Right lobe of liver (tissue), 6 donors: Measurements from ENCODE around the gene KCNJ4. TPM values are rescaled to one million over a fixed set of nuclear protein-coding genes. Genes with fewer than 3 reads are reported as not detected.

ENCODE experiments used
- ATAC-seq, 4 donors: fragments of 200-7000 bp; cut with Tn5 transposase; one replicate each; pipeline ENCODE4 v1.9.1; 2020; ENCODE audit warnings: mild to moderate bottlenecking in 4 of 4, moderate library complexity in 4 of 4
- DNase-seq, 3 donors: peaks; one replicate each; pipeline ENCODE4 v3.0.0-alpha.2; 2020
- H3K27ac ChIP-seq, 3 donors: fragments of 200-600 bp; one replicate each; pipeline ENCODE4 v1.8.0; 2022
- H3K27me3 ChIP-seq, 2 donors: fragments of 200-600 bp; one replicate each; pipeline ENCODE4 v1.8.0; 2022
- H3K36me3 ChIP-seq, 4 donors: fragments of 200-600 bp; sonication (generic) in 1 of 4; one replicate each; pipeline versions ENCODE4 v1.5.1 to v1.8.0; 2017 to 2022; ENCODE audit warnings: control low read depth in 1 of 4
- H3K4me1 ChIP-seq, 4 donors: fragments of 200-600 bp; sonication (generic) in 1 of 4; one replicate each; pipeline versions ENCODE4 v1.5.1 to v1.8.0; 2017 to 2022; ENCODE audit warnings: control low read depth in 1 of 4
- H3K4me3 ChIP-seq, 3 donors: fragments of 200-600 bp; one replicate each; pipeline ENCODE4 v1.8.0; 2022
- H3K9me3 ChIP-seq, 4 donors: fragments of 200-600 bp; sonication (generic) in 1 of 4; one replicate each; pipeline versions ENCODE4 v1.5.1 to v1.8.0; 2017 to 2022; ENCODE audit warnings: control low read depth in 1 of 4
- POLR2A ChIP-seq: fragments of 450-650 bp; IDR thresholded peaks from one replicate; pipeline ENCODE4 v1.6.1; 2017; ENCODE audit warnings: antibody characterized with exemption, mild to moderate bottlenecking
- WGBS: methylation state at CpG from one replicate; pipeline ENCODE4 v1.1.6; 2018; ENCODE audit warnings: low coverage, low lambda C conversion rate; ENCODE audit not compliant: insufficient coverage; ENCODE audit errors: missing lambda C conversion rate; 5-methylcytosine and 5-hydroxymethylcytosine counted together
- intact Hi-C, 2 donors: fragments of 100-400 bp; cut with DNase I; formaldehyde crosslinking; loops; one replicate each; pipeline versions ENCODE4 v1.11.2 to v1.14.1; 2022
- long read RNA-seq: library from polyadenylated mRNA; unstranded; transcript quantifications from one replicate; pipeline ENCODE4 v2.0.0, GENCODE V29; 2019
- total RNA-seq, 6 experiments: library from RNA; depleted of rRNA in 2 of 6; stranded (reverse); fragments of >200 nt in 2 of 6; fragmentation: NEBNext Ultra II Directional in 3 of 6; extraction: Animal tissue kit (Norgen Biotek cat#: 25700) in 3 of 6; gene quantifications; one replicate each; pipeline versions ENCODE4 v1.1.0 to v1.2.4, GENCODE V29; 2016 to 2023
- TF ChIP-seq, protein P1 (sequence below), 4 donors: fragments of 200-600 bp in 3 of 4; fragments of 450-650 bp in 1 of 4; IDR thresholded peaks; one replicate each; pipeline versions ENCODE4 v1.5.1 to v1.8.0; 2016 to 2022; ENCODE audit warnings: antibody characterized with exemption in 4 of 4, mild to moderate bottlenecking in 2 of 4
- donor health status: DM: no; HTN: yes; CAD: no.
- donor health status: DM: no; HTN: no; CAD: no.
- donor health status: DM: no; HTN: no; CAD: no.
- donor health status: DM: no; HTN: yes; CAD: no.
- donor health status: DM: no; HTN: yes; CAD: no.

KCNJ4 gene
- total RNA-seq = not detected
- long read RNA-seq = 0 reads

DNA sequence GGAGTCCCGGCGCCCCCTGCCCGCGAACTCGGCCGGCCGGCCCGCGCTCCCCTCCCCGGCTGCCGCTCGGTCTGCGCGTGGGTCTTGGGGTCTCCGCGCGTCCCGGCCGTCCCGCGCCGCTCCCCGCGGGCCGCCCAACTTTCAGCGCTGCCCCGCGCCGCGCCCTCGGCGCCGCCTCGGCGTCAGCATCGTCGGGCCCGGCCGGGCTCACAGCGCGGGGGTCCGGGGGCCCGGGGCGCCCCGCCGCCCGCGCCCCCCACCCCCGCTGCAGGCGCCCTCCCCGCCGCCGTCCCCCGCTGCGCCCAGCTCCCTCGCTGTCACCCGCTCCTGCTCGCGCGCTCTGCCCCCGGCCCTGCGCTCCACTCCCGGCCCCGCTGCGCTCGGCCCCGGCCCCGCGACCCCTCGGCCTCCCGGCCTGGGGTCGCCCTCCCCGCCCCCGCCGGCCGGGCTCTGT, at the start of gene KCNJ4:
Gene KCNJ4, minus strand, starts transcription at position 124 of the 454 bp plus-strand sequence. CDS start 27,067 bp downstream, outside the sequence.
- no peak for ATAC-seq
- DNase-seq = no peak
- H3K4me3 ChIP-seq = peak within 1 kb of the TSS in 2 of 3 donors; percentile 18 to 41
- peaks cover 0 to 9% (median 0%) of the 10 kb centered on the region in 4 donors for H3K4me1 ChIP-seq
- no peaks in the 10 kb centered on the region for H3K36me3 ChIP-seq
- H3K27me3 ChIP-seq = peaks cover 7% of the 10 kb centered on the region in 2 donors
- H3K27ac ChIP-seq = no peak within 1 kb of the TSS
- WGBS = no CpG with 5 or more reads among the region's 76 CpGs
- intact Hi-C loops = no loop called here
- TF ChIP-seq POLR2A = no peak
- TF ChIP-seq, protein P1, sequence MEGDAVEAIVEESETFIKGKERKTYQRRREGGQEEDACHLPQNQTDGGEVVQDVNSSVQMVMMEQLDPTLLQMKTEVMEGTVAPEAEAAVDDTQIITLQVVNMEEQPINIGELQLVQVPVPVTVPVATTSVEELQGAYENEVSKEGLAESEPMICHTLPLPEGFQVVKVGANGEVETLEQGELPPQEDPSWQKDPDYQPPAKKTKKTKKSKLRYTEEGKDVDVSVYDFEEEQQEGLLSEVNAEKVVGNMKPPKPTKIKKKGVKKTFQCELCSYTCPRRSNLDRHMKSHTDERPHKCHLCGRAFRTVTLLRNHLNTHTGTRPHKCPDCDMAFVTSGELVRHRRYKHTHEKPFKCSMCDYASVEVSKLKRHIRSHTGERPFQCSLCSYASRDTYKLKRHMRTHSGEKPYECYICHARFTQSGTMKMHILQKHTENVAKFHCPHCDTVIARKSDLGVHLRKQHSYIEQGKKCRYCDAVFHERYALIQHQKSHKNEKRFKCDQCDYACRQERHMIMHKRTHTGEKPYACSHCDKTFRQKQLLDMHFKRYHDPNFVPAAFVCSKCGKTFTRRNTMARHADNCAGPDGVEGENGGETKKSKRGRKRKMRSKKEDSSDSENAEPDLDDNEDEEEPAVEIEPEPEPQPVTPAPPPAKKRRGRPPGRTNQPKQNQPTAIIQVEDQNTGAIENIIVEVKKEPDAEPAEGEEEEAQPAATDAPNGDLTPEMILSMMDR (IDR thresholded peaks at IDR 0.05) = no peak
- H3K9me3 ChIP-seq = no peaks in the 10 kb centered on the region

DNA sequence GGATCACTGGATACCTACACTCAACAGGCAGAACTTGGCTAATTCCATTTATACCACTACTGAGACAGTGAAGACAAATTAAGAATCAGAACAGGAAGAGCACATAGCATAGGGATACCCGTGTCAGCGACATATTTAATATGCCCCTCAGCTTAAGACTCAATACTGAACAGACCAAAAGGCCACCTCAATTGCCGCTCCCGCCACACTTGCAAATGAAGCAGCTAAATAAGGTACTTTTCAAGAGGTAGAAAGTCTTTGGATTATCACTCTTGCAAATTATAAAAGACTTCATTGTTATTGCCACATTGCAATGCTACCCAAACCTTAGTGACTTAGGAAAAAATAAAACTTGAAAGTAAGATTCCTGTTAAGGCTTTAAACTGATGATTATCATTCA, 48.0 kb upstream of the KCNJ4 start:
- H3K27ac ChIP-seq = no peak overlapping the region
- peaks cover 10 to 35% (median 24%) of the 10 kb centered on the region in 4 donors for H3K36me3 ChIP-seq
- no peak for ATAC-seq
- no peak for DNase-seq
- no peak overlapping the region for H3K4me3 ChIP-seq
- intact Hi-C loops = no loop called here
- peaks cover 0 to 38% (median 3%) of the 10 kb centered on the region in 4 donors for H3K4me1 ChIP-seq
- H3K27me3 ChIP-seq = no peaks in the 10 kb centered on the region
- no peaks in the 10 kb centered on the region for H3K9me3 ChIP-seq
- WGBS = 58% methylated on average over 4 of the region's 4 CpGs
- TF ChIP-seq POLR2A = no peak
- TF ChIP-seq, protein P1 (IDR thresholded peaks at IDR 0.05) = no peak

DNA sequence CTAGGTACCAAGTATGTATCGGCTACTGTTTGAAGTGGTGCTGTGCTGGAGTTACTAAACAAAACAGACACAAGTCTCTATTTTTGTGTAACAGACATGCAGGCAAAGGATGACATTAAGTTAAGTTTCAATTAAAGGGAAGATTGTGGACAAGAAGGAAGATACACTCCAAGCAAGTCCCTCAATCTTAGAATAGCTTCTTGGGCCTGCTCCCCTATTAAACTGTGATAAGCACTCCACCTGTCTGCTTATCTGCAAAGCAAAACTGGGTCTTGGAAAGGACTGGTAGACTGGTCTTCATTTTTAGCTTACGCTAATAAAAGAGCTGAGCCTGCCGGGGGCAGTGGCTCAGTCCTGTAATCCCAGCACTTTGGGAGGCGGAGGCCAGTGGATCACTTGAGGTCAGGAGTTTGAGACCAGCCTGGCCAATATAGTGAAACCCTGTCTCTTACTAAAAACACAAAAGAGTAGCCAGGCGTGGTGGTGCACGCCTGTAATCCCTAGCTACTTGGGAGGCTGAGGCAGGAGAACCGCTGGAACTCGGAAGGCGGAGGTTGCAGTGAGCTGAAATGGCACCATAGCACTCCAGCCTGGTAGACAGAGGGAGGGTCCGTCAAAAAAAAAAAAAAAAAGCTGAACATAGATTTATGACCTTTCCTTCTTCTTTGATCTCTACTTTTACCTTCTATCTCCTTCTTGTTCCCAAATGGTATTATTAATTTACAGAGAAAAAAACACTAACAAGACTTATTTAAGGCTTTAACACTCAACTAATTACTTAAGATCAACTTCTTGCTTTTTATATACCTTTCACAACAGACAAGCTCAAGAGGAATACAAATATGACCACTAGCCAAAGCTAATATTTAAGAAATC, 47.0 kb upstream of the KCNJ4 start:
- H3K4me1 ChIP-seq = peaks cover 0 to 29% (median 3%) of the 10 kb centered on the region in 4 donors
- no peak overlapping the region for H3K4me3 ChIP-seq
- H3K27ac ChIP-seq = no peak overlapping the region
- 81% methylated on average over 10 of the region's 10 CpGs for WGBS
- ATAC-seq = no peak
- no peak for DNase-seq
- intact Hi-C loops = no loop called here
- H3K9me3 ChIP-seq = no peaks in the 10 kb centered on the region
- TF ChIP-seq, protein P1 (IDR thresholded peaks at IDR 0.05) = no peak
- TF ChIP-seq POLR2A = no peak
- no peaks in the 10 kb centered on the region for H3K27me3 ChIP-seq
- H3K36me3 ChIP-seq = peaks cover 15 to 45% (median 30%) of the 10 kb centered on the region in 4 donors

DNA sequence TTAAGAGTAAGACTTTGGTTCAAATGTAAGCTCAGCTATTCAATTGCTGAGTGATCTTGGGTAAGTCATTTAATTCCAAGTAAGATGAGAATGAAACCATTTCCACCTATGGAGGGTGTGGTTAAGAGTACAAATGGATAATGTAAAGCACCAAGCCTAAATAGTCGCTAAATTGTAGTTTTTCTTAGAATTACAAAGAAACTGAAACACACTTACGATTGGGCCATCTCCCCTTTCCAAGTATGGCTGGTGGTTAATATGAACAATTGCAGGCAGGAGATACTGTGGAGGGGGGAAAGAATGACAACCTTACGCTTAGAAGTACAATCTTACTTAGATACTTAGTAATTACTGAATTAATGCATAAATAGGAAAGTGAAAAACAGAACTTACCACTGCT, 42.9 kb upstream of the KCNJ4 start:
- intact Hi-C loops = no loop called here

More for the DNA sequence above, 42.9 kb upstream of the KCNJ4 start:
- no peaks in the 10 kb centered on the region for H3K27me3 ChIP-seq
- H3K36me3 ChIP-seq = peaks cover 41 to 87% (median 66%) of the 10 kb centered on the region in 4 donors
- DNase-seq (no peak), ATAC-seq (no peak)
- TF ChIP-seq POLR2A = no peak
- TF ChIP-seq, protein P1 (IDR thresholded peaks at IDR 0.05) = no peak
- peaks cover 0 to 9% (median 0%) of the 10 kb centered on the region in 4 donors for H3K4me1 ChIP-seq
- 81% methylated on average over 3 of the region's 3 CpGs for WGBS
- H3K9me3 ChIP-seq = no peaks in the 10 kb centered on the region
- H3K27ac ChIP-seq = no peak overlapping the region
- H3K4me3 ChIP-seq = no peak overlapping the region
